GOT3 (cell line): ENCODE measurements around the gene USB1.

Source experiments
- DNase-seq: peaks from one replicate; lab custom pipeline; 2025; ENCODE audit warnings: mixed read lengths; lab: John Stamatoyannopoulos, UW

USB1 gene, protein sequence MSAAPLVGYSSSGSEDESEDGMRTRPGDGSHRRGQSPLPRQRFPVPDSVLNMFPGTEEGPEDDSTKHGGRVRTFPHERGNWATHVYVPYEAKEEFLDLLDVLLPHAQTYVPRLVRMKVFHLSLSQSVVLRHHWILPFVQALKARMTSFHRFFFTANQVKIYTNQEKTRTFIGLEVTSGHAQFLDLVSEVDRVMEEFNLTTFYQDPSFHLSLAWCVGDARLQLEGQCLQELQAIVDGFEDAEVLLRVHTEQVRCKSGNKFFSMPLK

DNA sequence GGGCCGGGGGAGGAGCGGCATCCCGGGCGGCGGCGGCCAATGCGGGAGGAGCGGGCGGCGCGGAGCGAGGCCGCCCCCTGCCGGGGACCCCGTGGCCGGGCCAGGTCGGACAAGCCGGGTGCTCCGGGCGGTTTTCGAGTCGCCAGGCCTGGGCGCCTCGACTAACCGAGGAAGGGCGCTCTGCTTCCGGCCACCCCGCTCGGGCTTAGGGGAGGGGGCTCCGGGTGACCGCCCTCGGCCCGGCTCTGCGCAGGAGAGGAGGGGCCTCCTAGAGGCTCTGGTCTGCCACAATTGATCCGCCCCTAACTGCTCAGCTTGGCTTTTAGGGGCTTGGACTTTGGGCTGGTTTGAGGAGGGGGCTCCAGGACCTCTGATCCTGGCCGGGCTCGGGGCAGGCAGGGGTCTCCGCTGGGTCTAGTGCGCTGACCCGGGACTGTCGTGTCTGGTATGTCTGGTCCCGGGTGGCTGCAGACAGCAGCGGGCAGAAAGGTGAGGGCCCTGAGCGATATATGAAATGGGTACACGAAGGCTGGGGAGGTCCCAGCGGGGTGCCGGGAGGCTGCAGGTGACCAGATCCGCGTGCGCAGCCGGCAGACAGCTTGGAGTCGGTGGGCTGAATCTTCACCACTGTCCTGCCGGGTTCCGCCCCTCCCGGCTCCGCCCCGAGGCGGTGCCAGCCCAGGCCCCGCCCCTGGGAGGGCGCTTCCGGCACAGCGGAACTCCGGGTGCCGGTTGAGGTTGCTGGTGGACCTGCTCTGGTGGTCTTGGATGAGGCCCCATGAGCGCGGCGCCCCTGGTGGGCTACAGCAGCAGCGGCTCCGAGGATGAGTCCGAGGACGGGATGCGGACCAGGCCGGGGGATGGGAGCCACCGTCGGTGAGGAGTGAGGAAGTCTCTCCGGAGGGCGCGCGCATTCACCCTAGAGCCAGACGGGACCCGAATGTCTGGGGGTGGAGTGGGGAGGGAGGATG, at the start of gene USB1:
TSS of gene USB1 (plus strand) at position 702 of the 971 bp plus-strand sequence. CDS start at position 779, 77 bp downstream.
- DNase-seq = peak; percentile 65

DNA sequence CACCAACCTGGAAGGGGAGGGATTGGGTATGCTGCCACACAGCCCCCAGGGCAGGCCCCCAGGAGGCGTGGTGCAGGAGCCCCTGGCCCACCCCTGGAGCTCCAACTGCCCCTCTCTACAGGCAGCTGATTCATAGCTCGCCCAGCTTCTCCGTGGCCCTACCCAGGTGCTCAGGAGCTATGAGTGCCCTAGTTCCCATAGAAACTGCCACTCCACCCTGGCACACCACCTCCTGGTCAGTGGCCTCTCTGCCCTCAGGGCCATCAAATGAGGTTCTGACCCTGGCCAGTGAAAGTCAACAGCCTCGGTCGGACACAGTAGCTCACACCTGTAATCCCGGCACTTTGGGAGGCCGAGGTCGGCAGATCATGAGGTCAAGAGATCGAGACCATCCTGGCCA, 48.3 kb upstream of the USB1 start:
- no peak for DNase-seq

DNA sequence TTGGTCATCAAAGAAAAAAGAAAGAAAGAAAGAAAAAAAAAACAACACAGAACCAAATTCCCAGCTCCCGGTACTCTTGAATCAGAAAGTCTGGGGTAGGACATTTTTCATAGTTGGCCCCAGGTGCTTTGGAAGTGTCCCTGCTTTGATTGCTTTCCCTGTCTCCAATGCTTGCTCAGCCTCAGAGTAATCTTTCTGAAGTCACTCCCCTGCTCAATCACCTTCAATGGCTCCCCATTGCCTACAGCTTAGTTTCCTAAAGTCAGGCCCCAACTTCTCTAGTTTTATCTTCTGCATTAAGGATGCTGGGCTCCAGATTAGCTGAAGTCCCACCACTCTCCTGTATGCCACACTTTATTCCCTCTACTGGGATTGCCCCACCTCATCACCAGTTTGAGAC, 47.4 kb upstream of the USB1 start:
- DNase-seq = no peak

DNA sequence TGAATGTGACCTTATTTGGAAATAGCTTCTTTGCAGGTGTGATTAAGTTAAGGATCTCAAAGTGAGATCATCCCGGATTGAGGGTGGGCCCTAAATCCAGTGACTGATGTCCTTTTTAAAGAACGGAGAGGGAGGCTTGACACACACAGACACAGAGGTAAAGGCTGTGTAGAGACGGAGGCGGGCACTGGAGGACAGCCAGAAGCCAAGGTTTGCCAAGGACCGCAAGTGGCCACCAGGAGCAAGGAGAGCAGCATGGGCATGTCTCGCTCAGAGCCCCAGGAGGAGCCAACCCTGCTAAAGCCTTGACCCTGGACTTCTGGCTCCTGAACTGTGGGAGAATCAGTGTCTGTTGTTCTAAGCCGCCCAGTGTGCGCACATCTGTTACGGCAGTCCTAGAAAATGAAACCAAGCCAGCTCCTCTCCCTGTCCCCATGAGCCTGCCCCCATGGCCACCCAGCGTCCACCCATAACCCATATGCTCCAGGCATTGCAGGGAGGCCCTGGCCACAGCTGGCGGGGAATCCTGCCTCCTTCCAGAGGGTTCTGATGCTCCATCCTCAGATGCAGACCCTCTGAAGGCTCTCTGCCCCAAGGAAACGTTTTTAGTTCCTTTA, 45.5 kb upstream of the USB1 start:
- DNase-seq = no peak

DNA sequence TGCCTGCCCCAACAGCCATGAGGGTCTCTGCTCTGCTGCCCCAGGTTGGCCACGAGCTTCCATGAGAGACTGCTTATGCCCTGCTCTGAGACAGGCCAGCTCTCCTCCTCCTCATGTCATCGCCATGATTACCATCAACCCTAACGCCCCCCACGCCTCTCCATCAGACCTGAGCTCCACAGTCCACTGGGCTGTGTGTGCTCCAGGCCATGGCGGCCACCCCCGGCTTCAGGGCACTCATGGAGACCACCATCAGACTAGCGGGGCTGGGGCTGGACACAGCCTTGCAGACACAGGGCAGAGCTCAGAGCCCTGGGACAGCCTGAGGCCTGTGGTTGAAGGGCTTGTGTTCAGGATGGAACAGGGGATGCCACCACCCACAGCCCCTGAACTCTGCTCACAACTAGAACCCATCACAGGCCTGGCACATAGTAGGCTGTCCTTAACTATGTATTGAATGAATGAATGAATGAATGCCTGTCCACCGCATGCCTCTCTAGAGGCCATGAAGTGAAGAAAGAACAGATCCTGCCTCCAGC, 44.9 kb upstream of the USB1 start:
- DNase-seq = no peak

DNA sequence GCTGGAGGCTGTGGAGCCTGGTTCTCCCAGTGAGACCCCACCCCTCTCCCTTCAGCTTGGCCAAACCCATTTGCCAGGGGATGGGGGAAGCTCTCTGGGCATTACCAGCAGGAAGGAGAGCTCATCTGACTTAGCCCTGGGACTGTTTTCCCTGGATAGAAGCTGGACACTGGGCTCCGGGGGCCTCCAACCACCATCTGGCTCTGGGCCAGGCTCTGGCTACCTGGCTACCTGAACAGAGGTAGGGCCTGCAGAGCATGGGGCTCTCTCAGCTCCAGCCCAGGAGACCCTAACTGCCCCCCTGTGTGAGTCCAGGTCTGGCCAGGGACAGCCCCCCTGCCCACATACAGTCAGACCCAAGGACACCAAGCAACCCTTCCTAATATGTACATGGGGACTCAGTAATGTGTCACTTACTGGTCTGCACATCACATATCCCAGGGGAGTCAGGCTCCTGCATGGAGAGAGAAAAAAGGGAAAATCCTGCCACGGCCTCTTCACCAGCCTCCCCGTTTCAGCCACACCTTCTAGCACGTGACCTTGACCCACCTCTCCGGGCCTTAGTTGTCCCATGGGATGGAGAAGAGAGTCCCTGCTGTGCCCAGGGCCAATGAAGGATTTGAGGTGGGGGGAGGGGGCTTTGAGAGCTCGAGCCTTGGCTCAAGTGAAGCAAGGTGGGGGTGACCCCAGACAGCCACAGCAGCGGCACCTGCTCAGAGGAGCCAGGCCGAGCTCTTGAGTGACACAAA, 44.1 kb upstream of the USB1 start:
- no peak for DNase-seq

DNA sequence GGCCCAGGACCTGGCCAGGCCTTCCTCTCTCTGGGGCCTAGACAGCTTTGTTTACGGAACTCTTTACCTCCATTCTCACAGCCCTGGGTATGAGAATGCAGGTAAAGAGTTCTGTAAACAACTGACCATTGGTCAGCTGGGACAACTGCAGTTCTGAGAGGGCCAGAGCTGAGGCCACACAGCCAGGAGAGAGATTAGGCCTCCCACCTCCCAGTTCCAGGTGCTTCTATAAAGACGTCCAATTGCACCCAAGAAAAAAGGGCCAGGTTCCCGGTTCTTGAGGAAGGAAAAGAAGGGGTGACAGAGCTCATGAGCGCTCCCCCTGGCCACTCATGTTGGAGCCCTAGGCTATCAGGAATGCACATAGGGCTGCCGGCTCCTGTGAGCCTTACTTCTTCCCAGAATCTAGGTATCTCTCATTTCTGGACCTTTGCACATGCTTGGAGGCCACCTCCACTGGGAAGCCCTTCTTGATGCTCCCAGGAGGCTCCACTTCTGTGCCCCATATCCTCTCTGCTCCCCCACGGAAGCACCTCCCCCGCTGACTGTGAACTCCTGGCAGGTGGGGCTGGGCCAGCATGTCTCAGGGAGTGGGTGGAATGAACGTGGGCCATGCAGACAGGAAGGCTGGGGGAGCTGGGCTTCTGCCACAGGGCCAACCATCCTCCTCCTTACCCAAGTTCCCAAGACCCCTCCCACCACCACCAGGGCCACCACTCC, 43.4 kb upstream of the USB1 start:
- no peak for DNase-seq

DNA sequence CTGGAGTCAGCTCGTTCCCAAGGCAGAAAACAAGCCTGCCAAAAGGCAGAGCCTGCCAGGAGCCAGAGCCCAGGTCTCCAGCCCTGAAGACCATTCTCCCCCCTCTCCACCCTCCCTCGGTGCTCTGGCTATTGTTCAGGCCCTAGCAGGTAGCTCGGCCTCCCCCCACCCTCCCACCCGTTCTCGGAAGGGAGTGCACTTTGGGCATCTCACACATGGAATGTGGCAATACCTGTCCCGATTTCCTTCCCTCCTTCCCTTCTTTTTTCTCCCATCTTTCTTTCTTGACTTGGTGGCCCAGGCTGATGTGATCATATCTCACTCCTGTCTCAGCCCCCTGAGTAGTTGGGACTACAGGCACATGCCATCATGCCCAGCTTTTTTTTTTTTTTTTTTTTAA, 42.7 kb upstream of the USB1 start:
- DNase-seq = no peak

DNA sequence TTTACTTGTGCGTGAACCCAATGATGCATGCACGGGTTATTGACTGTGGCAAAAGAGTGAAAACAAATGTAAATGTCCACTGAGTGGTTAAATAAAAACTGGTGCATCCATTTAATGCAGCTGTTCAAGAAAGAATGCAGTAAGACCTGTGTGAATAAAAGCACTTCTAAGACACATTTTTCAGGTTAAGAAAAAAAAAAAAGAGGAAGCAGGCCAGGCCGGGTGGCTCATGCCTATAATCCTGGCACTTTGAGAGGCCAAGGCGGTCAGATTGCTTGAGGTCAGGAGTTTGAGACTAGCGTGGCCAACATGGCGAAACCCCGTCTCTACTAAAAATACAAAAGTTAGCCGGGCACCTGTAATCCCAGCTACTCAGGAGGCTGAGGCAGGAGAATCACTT, 42.1 kb upstream of the USB1 start:
- no peak for DNase-seq

DNA sequence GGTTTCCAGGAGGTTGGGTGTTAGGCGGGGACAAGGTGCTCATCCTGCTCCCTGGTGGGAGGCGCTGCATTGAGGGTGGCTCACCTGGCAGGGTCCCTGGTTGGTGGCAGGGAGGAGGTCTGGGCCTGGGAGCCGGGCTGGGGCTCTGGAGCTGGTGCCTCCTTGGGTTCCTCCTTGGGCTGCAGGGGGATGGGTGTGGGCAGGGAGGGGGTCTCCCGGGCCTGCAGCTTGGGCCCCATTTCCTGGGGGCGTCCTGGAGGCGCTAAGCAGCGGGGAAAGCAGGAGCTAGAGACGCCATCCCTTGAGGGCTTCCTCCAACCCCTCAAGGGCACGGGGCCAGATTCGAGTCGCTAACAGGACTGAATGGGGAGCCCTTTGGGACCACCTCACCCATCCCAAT, 41.4 kb upstream of the USB1 start:
- no peak for DNase-seq

DNA sequence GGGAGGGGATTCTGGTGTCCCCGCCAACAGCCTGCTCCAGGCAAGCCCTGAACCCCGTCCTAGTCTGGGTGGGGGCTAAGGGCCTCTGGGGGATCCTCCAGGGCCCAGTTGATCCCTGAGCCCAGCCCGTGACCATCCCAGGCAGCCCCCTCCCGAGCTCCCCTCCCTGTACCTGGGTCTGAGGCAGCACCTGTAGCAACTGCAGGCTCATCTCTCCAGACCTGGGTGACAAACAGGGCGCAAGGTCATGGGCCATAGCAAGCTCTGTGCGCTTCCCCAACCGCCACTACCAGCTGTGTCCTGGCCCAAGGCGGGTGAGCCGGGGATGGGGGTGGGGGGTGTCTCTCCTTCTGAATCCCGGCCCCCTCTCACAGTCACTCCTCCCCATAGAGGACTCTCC, 40.9 kb upstream of the USB1 start:
- no peak for DNase-seq

DNA sequence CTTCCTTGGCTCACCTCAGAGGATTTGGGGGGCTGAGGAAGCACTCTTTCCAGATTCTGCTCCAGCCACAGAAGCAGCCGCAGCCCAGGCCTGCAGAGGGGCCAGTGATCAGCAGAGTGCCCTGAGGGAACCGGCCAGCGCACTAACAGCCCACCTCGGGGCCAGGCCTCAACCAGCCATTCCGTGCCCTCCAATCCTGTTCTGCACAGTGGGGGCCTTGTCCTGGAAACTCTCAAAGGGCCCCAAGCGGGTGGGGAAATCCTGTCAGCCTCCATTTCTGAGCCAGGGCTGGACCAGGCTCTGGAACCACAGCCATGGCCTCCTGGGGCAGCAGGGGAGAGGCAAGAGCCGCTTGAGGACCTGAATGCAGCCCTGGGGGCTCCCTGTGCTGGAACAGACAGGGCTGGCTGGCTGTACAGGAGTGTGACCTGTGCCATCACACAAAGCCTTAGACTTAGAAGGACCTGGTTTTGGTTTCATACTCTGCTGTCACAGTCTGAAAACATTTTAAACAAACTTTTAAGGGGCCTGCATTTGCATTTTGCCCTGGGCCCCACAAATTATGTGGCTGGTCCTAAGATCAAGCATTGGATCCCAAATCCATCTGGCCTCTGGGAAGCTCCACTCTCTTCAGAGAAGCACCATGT, 40.3 kb upstream of the USB1 start:
- no peak for DNase-seq

DNA sequence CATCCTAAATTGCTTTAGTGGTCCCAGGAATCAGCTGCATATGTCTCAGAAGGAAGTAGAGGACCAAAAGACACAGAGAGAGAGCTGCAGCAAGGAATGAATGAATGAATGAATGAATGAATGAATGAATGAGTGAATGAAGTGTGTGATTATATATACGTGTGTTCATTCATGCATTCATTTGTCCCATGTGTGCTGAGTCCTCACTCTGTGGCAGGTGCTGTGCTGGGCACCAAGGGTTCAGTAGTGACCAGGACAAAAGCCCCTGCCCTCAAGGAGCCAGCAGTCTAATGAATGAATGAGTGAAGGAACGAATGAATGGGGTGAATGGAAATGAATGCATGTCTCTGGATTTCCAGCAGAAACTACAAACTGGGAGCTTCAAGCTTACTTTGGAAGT, 39.7 kb upstream of the USB1 start:
- no peak for DNase-seq

DNA sequence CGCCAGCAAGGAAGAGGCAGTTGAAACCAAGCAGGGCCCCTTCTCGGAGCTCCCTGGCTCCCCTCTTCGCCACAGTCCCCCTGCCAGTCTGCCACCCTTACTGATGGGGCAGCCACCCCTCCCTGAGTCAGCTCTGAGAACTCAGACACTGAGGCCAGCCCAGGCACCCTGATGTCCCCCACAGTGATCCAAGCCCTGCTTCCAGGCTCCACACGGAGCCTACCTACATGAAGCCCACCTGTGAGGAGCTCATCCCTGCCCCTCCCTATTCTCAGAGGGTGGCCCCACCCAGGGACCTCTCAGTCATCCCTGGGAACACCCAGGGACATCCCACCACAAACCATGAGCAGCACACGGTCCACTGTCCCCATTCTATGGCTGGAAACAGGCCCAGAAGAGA, 39.2 kb upstream of the USB1 start:
- DNase-seq = no peak

DNA sequence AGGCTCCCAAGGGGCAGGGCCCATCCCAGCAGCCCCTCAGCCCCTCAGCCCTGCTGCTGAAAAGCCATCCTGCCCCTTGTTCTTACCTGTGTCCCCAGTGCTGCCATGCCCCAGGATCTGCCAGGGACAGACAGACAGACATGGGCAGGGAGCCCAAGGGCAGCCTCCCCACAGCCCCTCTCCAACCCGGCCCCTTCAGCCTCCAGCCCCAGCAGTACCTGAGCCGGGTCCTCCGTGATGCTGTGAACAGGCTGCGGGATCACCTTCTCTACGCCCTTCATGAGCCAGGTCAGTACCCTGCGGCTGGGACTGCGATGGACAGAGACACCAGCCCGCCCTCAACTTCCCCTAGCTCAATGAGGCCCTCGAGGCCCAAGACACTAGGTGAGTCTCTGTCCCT, 38.5 kb upstream of the USB1 start:
- DNase-seq = no peak

DNA sequence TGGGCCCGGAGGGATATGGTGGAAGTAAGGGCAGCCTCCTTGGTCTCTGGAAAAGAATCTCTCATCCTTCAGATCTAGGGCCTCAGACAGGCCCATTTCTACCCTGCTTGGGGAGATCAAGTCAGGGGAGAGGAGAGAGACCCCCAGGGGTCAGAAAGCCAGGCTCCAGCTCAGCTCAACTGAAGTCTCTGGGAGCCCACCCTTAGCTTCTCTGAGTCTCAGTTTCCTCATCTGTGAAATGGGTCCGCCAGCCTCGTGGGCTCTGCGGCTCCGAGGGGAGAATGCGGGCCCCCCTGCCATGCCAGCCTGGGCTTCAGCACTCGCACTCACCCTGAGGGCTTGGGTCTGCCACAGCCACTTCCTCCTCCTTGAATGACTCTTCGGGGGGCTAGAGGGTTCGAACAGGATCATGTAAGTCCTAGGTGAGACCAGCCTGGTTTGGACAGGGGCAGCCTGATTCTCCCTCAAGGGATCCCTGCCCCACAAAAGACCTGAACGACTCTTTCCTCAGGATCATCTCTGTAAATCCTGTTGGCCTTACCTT, 37.0 kb upstream of the USB1 start:
- no peak for DNase-seq

DNA sequence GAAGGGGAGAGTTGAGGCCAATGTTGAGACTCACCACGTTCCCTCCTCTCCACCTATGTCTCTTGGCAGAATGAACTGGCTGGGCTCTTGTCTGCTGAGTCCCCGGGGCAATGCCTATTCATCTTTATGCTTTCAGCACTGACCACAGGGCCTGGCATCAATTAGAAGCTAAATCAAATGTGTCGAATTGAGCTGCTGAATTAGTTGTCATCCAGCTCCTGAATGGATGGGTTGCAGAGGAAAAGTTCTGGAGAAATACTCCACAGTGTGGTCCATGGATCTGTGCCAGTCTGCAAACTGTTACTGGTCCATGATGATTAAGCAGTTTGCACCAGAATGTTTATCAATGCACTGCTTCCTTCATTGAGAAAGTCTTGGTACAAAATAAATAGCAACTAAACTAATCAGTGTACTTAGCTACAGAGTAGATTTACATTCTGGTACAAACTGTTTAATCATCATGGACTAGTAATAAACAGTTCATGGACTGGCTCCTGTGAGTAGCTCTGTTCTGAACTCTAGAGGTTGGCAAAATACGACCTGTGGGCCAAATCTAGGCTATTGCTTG, 34.9 kb upstream of the USB1 start:
- no peak for DNase-seq

DNA sequence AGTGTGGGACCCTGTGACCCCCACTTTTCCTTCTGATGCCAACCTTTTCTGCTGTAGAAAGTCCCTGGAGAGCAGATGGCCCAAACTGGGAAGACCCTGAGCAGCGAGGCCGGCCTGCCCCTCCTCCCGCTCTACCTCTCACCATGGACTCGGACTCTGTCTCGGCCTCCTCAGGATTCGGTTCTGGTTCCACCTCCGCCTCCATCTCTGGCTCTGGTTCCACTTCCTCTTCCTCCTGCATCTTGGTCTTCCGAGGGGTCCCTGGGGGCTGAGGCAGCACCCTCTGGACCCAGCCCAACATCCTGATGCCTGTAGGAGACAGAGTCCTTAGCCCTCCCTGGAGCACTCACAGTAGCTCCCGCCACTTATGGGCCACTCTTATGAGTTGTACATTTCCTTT, 34.2 kb upstream of the USB1 start:
- no peak for DNase-seq

DNA sequence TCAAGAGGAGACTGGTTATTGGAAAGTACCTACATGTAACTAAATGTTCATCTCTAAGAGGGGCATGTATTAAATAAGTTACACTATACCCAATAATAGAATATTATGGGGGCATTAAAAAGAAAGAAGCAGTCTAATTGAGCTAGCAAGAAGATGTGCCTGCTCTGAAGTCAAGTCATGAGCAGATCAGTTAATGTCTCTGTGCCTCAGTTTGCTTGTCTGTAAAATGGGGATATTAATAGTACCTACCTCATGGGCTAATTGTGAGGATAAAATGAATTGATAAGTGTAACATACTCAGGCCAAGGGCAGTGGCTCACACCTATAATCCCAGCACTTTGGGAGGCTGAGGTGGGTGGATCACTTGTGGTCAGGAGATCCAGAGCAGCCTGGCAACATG, 33.3 kb upstream of the USB1 start:
- no peak for DNase-seq
